COLO668 (cell line): ENCODE data around the gene ACCSL.

Experiments
- DNase-seq: peaks from one replicate; lab custom pipeline; 2025; ENCODE audit not compliant: unreplicated experiment; lab: John Stamatoyannopoulos, UW

Gene ACCSL

DNA sequence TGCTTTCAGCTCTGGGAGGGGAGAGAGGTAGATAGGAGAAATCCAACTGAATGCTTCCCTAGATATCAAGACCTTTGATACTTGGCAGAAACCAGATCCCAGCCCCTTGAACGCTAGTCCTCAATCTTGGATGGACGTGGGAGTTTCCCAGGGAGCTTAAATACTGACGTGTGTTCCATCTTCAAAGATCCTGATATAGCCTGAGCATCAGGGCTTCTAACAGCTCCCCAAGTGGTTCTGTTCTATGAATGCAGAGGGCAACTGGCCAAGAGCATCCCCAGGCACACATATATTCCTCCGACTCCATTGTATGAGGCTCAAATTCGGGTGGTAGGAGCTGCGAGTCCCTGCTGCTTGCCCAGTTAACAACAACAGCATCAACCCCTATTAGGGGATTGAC is 9.6 kb downstream of the ACCSL start:
- DNase-seq: no peak

DNA sequence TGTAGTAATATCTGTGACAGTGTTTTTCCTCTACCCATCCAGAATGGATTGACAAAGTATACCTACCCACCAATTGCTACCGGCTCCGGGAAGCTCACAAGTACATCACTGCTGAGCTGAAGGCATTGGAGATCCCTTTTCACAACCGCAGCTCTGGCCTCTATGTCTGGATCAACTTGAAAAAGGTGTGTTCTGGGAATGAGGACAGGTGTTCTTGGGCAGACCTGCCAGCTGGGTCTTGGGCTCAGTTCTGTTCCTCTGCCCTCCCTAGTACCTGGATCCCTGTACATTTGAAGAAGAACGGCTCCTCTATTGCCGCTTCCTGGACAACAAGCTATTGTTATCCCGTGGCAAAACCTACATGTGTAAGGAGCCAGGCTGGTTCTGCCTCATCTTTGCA is 10.5 kb downstream of the ACCSL start:
- no peak for DNase-seq

GRCh38 chr11:44065161-44065661 is 17.4 kb downstream of the ACCSL start:
- DNase-seq: no peak

DNA sequence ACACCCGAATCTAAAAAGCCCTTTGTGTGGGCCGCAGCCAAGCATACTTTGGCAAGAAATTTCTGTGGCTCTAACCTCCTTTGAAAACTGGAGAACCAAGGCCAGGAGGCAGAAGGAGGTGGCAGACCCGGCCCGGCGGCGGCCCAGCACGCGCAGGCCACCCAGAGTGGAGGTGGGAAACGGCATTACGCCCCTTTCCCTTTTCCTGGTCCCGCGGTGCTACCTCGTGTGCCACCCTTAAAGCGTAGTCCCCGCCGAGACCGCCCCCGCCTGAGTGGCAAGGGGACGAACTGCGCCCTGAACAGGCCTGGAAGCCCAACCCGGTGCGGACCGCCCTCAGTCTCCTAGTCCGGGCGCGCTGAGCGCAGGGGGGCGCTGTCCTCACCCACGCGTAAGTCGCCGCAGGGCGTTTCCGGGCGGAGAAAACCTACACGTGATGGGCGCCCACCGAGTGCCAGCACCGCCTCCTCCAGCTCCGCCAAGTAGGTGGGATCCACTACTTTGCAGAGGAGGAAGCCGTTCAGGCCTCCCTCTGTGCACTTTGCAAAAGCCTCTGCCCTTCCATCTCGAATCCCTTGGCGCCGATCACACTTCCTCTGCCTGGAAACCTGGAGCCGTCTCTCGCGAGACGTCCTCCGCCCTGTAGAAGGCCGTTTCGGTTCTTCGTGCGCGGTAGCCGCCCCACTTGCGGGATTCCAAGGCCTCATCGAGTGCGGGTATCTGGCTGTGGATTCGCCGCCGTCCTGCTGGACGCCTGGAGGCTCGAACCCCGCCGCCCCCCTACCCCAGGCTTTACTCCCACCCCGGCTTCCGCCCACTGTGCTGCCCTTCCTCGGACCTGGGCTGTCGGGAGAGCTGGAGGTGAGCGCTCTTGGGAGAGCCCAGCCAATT is 18.3 kb downstream of the ACCSL start, which contains the start of gene ACCS:
ACCS (plus strand) TSS at position 430 of the 891 bp plus-strand sequence. CDS start 1,358 bp downstream, outside the sequence.
- peak; percentile 98 for DNase-seq

DNA sequence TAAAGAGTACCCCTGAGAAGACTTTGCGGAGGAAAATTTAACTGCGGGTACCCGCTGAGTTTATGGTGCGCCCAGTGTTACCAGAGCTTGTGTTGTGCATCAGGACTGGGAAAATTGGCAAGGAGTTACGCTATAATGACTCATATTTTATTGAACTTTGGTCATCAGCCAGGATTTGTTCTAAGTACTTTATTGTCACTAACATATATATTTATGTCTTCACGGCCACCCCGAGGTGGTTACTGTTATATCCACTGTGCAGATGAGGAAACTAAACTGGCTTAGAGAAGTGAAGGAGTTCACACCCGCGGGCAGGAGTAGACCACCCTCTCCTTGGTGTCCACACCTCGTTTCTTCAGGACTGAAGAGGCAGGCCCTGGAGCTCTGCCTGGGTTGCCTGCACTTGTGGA is 19.0 kb downstream of the ACCSL start:
- DNase-seq: peak; percentile 23

- DNase-seq: no peak
Observed at GRCh38 chr11:44067266-44067665, 19.5 kb downstream of the ACCSL start.

DNA sequence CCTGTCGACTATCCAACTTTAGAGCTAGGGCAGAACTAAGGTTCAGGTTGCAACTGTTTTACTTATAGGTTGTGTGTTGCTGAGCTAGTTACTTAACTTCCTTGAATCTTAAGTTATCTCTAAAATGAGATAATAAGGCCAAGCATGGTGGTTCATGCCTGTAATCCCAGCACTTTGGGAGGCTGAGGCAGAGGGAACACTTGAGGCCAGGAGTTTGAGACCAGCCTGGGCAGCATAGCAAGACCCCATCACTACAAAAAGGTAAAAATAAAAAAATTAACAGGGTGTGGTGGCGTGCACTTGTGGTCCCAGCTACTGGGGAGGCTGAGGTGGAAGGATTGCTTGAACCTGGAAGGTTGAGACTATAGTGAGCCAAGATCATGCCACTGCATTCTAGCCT is 20.4 kb downstream of the ACCSL start:
- DNase-seq: no peak

DNA sequence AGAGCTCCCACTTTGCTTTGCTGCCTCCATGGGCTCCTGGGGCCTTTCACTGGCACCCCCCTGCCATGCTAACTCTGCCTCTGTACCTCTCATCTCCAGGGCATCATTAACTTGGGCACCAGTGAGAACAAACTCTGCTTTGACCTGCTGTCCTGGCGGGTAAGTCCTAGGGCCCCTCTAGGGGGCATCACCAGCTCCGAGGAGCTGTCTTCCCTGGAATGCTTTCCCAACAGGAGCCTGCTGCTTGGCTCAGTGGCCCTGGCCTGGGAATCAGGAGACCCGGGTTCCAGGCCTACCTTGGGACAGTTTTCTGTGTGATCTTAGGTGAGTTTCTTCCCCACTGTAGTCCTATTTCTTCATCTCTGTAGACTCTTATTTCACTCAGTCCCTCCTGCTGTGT is 23.4 kb downstream of the ACCSL start:
- no peak for DNase-seq

GRCh38 chr11:44072757-44073658 is 25.2 kb downstream of the ACCSL start:
- DNase-seq: no peak

DNA sequence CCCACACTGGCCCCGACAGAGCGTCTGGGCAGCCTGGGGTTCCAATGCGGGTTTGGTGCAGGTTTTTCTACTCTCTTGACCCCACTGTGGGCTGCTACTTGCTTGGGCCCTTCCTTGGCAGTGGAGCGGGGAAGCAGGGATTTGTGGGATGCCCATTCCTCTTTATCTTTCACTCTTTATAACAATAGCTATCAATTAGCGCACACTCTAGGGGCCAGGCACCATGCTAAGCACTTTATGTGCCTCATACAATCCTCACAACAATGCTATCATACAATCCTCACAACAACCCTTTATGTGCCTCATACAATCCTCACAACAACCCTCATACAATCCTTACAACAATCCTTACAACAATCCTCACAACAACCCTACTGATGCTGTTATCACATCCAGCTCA is 31.0 kb downstream of the ACCSL start:
- DNase-seq: no peak

DNA sequence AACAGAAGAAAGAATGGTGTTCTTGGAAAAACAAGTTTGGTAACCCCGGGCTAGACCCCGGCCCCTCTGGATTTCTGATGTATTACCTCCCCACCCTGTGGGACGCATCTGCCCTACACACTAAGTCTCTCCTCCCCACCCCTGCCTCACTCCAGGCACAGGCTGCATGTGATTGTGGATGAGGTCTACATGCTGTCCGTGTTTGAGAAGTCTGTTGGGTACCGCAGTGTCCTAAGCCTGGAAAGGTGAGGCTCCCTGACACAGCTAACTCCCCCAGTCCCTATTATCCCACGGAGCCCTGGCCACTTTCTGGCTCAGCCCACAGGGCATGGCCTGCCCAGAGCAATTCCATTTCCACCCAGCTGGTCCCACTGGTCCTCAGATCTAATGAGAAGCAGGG is 31.6 kb downstream of the ACCSL start:
- DNase-seq: no peak

DNA sequence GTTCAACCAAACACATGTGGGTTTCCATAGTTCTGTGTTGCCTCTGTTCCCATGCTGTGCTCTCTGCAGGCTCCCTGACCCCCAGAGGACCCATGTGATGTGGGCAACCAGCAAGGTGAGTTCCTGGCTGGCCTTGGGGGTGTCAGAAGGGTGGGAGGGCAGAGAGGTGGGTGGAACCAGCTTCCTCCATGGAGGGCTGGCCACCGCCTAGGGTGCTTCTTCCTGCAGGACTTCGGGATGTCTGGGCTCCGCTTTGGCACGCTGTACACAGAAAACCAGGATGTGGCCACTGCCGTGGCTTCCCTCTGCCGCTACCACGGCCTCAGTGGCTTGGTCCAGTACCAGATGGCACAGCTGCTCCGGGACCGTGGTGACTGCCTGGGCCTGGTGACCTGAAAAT is 33.2 kb downstream of the ACCSL start:
- no peak for DNase-seq

- no peak for DNase-seq
Observed at GRCh38 chr11:44082645-44083044, 34.9 kb downstream of the ACCSL start.

DNA sequence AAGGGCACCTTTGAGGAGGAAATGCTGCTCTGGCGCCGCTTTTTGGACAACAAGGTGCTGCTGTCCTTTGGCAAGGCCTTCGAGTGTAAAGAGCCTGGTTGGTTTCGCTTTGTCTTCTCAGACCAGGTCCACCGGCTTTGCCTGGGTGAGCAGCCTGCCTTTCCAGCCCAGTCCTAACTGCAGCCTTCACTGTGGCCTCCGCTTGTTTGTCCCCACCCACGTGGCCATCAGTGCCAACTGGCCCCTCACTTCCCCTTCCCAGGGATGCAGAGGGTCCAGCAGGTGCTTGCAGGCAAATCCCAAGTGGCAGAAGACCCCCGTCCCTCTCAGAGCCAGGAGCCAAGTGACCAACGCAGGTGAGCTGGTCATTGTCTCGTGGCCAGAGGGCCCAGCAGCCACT is 35.7 kb downstream of the ACCSL start:
- no peak for DNase-seq

- no peak for DNase-seq
Observed at GRCh38 chr11:44083906-44084305, 36.1 kb downstream of the ACCSL start.

- no peak for DNase-seq
Observed at GRCh38 chr11:44085330-44085729, 37.5 kb downstream of the ACCSL start.

- DNase-seq: no peak
Observed at GRCh38 chr11:44088377-44088776, 40.6 kb downstream of the ACCSL start.

- DNase-seq: no peak
Observed at GRCh38 chr11:44088871-44089270, 41.1 kb downstream of the ACCSL start.

DNA sequence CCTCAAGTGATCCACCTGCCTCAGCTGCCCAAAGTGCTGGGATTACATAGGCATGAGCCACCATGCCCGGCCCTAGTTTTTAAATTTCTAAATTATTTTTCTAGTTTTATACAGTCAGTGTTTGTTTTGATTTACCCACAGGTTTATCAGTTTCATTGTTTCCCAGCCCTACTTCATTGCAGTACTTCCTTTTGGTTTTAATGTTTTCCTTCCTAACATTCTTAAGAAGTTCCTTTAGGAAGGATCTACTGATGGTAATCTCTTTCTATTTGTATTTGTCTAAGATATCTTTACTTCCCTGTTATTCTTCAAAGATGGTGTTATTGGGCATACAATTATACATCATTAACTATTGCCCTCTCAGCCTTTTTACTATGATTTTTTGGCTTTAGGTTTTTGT is 42.8 kb downstream of the ACCSL start:
- no peak for DNase-seq

- peak; percentile 84 for DNase-seq
Observed at GRCh38 chr11:44094260-44094868, 46.6 kb downstream of the ACCSL start.
